ENCODE data around the gene CREBL2. TPM values are rescaled to one million over a fixed set of nuclear protein-coding genes. Genes with fewer than 3 reads are reported as not detected.
"Not testable (repeated sequence)": the region's sequence is repeated elsewhere in the genome, so short reads cannot be mapped to it uniquely, and the experiment has no call there.

CREBL2 gene
- total RNA-seq, 3 donors from 2014 or later: 23.3 to 35.9 (median 25.4) TPM

GRCh38 chr12:12642916-12643315 is 31.2 kb downstream of the CREBL2 start:
- DNase-seq: no peak
- TF ChIP-seq, protein P1, sequence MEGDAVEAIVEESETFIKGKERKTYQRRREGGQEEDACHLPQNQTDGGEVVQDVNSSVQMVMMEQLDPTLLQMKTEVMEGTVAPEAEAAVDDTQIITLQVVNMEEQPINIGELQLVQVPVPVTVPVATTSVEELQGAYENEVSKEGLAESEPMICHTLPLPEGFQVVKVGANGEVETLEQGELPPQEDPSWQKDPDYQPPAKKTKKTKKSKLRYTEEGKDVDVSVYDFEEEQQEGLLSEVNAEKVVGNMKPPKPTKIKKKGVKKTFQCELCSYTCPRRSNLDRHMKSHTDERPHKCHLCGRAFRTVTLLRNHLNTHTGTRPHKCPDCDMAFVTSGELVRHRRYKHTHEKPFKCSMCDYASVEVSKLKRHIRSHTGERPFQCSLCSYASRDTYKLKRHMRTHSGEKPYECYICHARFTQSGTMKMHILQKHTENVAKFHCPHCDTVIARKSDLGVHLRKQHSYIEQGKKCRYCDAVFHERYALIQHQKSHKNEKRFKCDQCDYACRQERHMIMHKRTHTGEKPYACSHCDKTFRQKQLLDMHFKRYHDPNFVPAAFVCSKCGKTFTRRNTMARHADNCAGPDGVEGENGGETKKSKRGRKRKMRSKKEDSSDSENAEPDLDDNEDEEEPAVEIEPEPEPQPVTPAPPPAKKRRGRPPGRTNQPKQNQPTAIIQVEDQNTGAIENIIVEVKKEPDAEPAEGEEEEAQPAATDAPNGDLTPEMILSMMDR (IDR thresholded peaks at IDR 0.05): no peak
- no peaks in the 10 kb centered on the region for H3K4me1 ChIP-seq (ENCODE audit: low read depth)
- peaks cover 4% of the 10 kb centered on the region for H3K36me3 ChIP-seq (ENCODE audit: low read depth)
- ATAC-seq: no peak
- intact Hi-C loops (cut with DNase I, micrococcal nuclease): no loop called here
- no peak overlapping the region for H3K4me3 ChIP-seq
- H3K9me3 ChIP-seq: peaks cover 22% of the 10 kb centered on the region

GRCh38 chr12:12645485-12645884 is 33.8 kb downstream of the CREBL2 start:
- no peaks in the 10 kb centered on the region for H3K4me1 ChIP-seq (ENCODE audit: low read depth)
- no peak overlapping the region for H3K4me3 ChIP-seq
- intact Hi-C loops (cut with DNase I, micrococcal nuclease): no loop called here
- peaks cover 28% of the 10 kb centered on the region for H3K9me3 ChIP-seq
- TF ChIP-seq, protein P1 (IDR thresholded peaks at IDR 0.05): no peak
- ATAC-seq: peak; percentile 62
- DNase-seq: peak in 1 of 3 donors; percentile 46
- H3K36me3 ChIP-seq (ENCODE audit: low read depth): no peaks in the 10 kb centered on the region

GRCh38 chr12:12645968-12646367 is 34.3 kb downstream of the CREBL2 start:
- H3K36me3 ChIP-seq (ENCODE audit: low read depth); ATAC-seq; DNase-seq; intact Hi-C loops (cut with DNase I, micrococcal nuclease); H3K4me3 ChIP-seq; H3K4me1 ChIP-seq (ENCODE audit: low read depth): not testable (repeated sequence)
- H3K9me3 ChIP-seq: peaks cover 27% of the 10 kb centered on the region

- TF ChIP-seq, protein P1 (IDR thresholded peaks at IDR 0.05): no peak
- Histone ChIP-seq H3K4me3 (no peak overlapping the region), H3K9me3 (peaks cover 27% of the 10 kb centered on the region), H3K4me1 (ENCODE audit: low read depth) (no peaks in the 10 kb centered on the region), H3K36me3 (ENCODE audit: low read depth) (no peaks in the 10 kb centered on the region)
- no peak for DNase-seq
- no peak for ATAC-seq
- intact Hi-C loops (cut with DNase I, micrococcal nuclease): no loop called here
Measured at GRCh38 chr12:12646483-12647072, 34.9 kb downstream of the CREBL2 start.

DNA sequence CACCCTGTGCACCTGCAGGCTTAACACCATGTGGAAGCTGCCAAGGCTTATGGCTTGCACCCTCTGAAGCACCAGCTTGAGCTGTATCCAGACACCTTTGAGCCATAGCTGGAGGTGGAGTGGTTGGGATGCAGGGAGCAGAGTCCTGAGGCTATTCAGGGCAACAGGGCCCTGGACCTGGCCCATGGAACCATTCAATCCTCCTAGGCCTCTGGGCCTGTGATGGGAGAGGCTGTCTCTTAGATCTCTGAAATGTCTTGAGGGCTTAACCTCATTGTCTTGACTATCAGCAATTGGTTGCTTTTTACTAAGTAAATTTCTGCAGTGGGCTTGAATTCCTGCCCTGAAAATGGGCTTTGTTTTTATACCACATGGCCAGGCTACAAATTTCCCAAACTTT is 36.6 kb downstream of the CREBL2 start:
- Histone ChIP-seq H3K9me3 (peaks cover 27% of the 10 kb centered on the region), H3K4me1 (ENCODE audit: low read depth) (no peaks in the 10 kb centered on the region), H3K36me3 (ENCODE audit: low read depth) (no peaks in the 10 kb centered on the region), H3K4me3 (no peak overlapping the region)
- TF ChIP-seq, protein P1 (IDR thresholded peaks at IDR 0.05): no peak
- DNase-seq (no peak), ATAC-seq (no peak)
- intact Hi-C loops (cut with DNase I, micrococcal nuclease): no loop called here

GRCh38 chr12:12648951-12649650 is 37.4 kb downstream of the CREBL2 start:
- ATAC-seq (no peak), DNase-seq (no peak)
- Histone ChIP-seq H3K9me3 (peaks cover 27% of the 10 kb centered on the region), H3K4me3 (no peak overlapping the region), H3K36me3 (ENCODE audit: low read depth) (no peaks in the 10 kb centered on the region), H3K4me1 (ENCODE audit: low read depth) (no peaks in the 10 kb centered on the region)
- intact Hi-C loops (cut with DNase I, micrococcal nuclease): no loop called here
- TF ChIP-seq, protein P1 (IDR thresholded peaks at IDR 0.05): no peak
